ENCODE measurements around the gene ATL2.
"Not testable (repeated sequence)": the region's sequence is repeated elsewhere in the genome, so short reads cannot be mapped to it uniquely, and the experiment has no call there.

ATL2 gene

GRCh38 chr2:38268691-38269327 lies 108.3 kb downstream of the ATL2 start:
- no peak for DNase-seq

- no peak for DNase-seq
These were observed 109.1 kb downstream of the ATL2 start for GRCh38 chr2:38268001-38268400.

GRCh38 chr2:38267270-38267925 lies 109.7 kb downstream of the ATL2 start:
- no peak for DNase-seq

GRCh38 chr2:38266382-38267061 lies 110.6 kb downstream of the ATL2 start:
- DNase-seq: no peak

- no peak for DNase-seq
These were observed 111.6 kb downstream of the ATL2 start for GRCh38 chr2:38265461-38265860.

GRCh38 chr2:38264396-38265221 lies 112.5 kb downstream of the ATL2 start:
- DNase-seq: no peak

- no peak for DNase-seq
These were observed 113.8 kb downstream of the ATL2 start for GRCh38 chr2:38263293-38263692.

GRCh38 chr2:38262069-38262871 lies 114.8 kb downstream of the ATL2 start:
- no peak for DNase-seq

- DNase-seq: no peak
These were observed 115.5 kb downstream of the ATL2 start for GRCh38 chr2:38261569-38262068.

- DNase-seq: no peak
These were observed 116.1 kb downstream of the ATL2 start for GRCh38 chr2:38260972-38261371.

- DNase-seq: no peak
These were observed 116.6 kb downstream of the ATL2 start for GRCh38 chr2:38260469-38260868.

GRCh38 chr2:38259311-38259710 lies 117.8 kb downstream of the ATL2 start:
- DNase-seq: no peak

GRCh38 chr2:38257680-38258079 lies 119.4 kb downstream of the ATL2 start:
- not testable (repeated sequence) for DNase-seq

- DNase-seq: no peak
These were observed 120.5 kb downstream of the ATL2 start for GRCh38 chr2:38256610-38257009.

GRCh38 chr2:38255211-38255610 lies 121.9 kb downstream of the ATL2 start:
- DNase-seq: no peak

GRCh38 chr2:38254796-38255195 lies 122.3 kb downstream of the ATL2 start:
- no peak for DNase-seq

- no peak for DNase-seq
These were observed 125.1 kb downstream of the ATL2 start for GRCh38 chr2:38251940-38252339.

GRCh38 chr2:38248707-38249106 lies 128.4 kb downstream of the ATL2 start:
- no peak for DNase-seq

- no peak for DNase-seq
These were observed 128.8 kb downstream of the ATL2 start for GRCh38 chr2:38248255-38248654.

- no peak for DNase-seq
These were observed 131.0 kb downstream of the ATL2 start for GRCh38 chr2:38246105-38246504.

GRCh38 chr2:38245114-38245641 lies 131.9 kb downstream of the ATL2 start:
- DNase-seq: no peak

- no peak for DNase-seq
These were observed 132.8 kb downstream of the ATL2 start for GRCh38 chr2:38244301-38244700.

All from KG1 (cell line).